GM13976 (cell line): Measurements from ENCODE around the gene MSI2.

Source experiments
- DNase-seq: peaks from one replicate; pipeline ENCODE4 v3.0.0; 2012; ENCODE audit warnings: low spot score
- in situ Hi-C: fragments of 300-500 bp; cut with MboI; formaldehyde crosslinking; loops from one replicate; pipeline ENCODE4 v1.12.0; 2022; ENCODE audit warnings: low sequenced_read_pairs, mixed read lengths, inconsistent platforms; ENCODE audit not compliant: unreplicated experiment
- TF ChIP-seq, protein P1 (sequence below): IDR thresholded peaks from 2 replicates; pipeline ENCODE4 v1.5.1; 2012; ENCODE audit warnings: borderline replicate concordance, mild to moderate bottlenecking; ENCODE audit not compliant: insufficient read depth; ENCODE audit errors: extremely low read depth, missing control alignments, control extremely low read depth

MSI2 gene

DNA sequence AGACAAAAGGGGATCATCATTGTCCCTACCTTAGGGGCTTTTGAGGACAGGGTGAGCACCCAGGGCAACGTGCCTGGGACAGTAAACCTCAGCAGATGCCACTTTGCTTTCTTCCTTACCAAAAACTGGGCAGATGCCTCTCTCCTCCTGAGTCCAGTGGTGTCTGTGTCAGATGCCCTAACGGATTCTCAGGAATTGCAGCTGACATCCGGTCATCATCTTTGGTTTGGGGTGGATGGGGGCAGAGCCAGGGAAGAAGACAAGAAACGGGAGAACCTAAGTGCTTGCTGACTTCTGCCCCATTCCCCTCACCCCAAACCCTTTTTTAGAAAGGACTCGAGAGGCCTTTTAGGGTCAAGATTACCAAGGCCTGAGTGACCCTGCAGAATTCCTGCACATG lies 187.5 kb downstream of the MSI2 start:
- TF ChIP-seq, protein P1, sequence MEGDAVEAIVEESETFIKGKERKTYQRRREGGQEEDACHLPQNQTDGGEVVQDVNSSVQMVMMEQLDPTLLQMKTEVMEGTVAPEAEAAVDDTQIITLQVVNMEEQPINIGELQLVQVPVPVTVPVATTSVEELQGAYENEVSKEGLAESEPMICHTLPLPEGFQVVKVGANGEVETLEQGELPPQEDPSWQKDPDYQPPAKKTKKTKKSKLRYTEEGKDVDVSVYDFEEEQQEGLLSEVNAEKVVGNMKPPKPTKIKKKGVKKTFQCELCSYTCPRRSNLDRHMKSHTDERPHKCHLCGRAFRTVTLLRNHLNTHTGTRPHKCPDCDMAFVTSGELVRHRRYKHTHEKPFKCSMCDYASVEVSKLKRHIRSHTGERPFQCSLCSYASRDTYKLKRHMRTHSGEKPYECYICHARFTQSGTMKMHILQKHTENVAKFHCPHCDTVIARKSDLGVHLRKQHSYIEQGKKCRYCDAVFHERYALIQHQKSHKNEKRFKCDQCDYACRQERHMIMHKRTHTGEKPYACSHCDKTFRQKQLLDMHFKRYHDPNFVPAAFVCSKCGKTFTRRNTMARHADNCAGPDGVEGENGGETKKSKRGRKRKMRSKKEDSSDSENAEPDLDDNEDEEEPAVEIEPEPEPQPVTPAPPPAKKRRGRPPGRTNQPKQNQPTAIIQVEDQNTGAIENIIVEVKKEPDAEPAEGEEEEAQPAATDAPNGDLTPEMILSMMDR = no peak
- DNase-seq = no peak
- in situ Hi-C loops = no loop called here

DNA sequence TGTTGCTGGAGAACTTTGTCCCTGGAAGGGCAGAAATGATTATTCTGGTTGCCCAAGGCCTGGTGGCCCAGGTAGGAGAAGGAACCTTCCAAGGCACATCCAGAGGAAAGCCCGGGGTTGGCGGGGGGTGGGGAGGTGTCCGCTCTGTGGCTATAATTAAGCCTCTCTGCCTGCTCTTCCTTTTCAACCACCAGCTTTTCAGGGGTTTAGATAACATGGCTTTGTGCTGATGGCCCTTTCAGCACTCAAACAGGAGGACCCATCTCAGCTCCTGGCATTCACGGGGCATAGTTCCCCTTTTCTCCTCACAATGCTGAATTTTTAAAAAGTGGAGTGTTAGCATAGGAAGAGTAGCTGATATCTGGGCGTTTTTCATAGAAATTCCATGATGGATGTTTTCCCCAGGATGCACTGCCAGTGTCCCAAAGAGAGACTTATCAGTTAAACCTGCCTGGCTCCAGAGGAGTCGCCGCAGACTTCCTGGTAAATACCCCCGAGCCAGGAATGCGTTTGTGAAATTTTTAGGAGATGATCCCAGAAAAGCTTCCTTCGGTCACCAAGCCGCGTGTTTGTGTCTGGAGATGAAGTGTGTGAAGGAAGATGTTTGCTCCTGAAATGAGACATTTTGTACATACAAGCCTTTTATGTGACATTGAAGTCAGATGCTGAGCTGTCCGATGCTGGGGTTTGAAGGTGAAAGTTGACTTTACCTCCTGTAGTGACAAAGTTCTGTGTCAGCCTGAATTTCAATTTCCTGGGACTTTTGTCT lies 188.5 kb downstream of the MSI2 start:
- TF ChIP-seq, protein P1 = no peak
- in situ Hi-C loops = no loop called here
- DNase-seq = no peak

DNA sequence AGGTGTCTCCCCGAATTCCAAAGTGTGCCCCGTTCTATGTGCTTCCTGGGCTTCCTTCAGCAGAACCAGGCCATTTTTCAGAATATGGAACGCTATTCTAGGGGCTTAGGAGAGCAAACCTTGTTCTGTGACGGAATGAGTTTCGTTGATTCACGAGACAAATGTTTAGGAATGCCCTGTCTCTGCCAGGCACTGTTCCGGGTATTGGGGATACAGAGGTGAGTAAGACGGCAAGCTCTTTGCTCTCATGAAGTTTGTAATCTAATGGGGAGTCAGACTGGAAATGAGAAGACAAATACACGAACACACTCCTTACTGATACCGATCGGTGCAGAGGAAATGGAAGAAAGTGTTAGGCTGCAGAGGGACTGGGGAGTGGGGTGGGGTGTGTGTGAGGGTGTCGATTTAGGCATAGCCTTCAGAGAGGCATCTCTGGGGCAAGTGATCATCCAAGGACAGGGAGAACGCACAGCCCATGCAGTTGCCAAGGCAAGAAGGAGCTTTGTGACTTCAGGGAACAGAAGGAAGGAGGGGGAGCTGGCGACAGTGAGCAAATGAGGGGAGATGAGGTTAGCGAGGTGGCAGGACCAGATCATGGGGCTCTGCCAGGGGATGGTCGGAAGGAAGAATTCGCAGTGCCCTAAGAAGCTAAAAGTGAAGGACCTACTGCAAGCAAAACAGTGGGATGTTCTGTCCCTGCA lies 189.6 kb downstream of the MSI2 start:
- DNase-seq = no peak
- in situ Hi-C loops = no loop called here
- TF ChIP-seq, protein P1 = no peak

DNA sequence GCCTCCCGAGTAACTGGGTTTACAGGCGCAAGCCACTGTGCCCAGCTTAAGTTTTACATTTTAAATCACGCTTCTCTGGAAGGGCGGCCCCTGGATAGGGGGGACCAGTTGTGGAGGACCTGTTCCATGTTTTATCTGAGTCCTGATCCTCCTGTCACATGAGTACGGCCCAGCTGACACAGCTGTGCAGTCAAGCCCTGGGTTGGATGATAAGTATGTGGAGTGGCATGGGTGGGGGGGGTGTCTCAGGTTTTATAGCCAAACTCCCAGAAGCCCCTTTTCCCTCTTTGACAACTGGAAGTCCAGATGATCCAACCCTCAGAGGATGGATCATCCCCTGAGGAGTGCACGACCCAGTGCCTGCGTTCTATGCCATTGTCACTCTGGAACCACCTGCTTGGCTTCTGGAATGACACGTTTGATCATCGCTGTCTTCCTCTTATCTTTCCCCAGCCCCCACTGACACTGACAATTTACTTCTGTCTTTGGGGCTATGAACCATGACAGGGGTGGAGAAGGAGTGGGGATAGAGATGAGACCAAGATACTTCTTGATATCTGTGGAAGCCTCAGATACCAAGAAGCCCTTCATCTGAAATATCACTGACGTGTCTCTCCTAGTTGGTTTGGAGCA lies 191.2 kb downstream of the MSI2 start:
- TF ChIP-seq, protein P1 = no peak
- DNase-seq = no peak
- in situ Hi-C loops = no loop called here

DNA sequence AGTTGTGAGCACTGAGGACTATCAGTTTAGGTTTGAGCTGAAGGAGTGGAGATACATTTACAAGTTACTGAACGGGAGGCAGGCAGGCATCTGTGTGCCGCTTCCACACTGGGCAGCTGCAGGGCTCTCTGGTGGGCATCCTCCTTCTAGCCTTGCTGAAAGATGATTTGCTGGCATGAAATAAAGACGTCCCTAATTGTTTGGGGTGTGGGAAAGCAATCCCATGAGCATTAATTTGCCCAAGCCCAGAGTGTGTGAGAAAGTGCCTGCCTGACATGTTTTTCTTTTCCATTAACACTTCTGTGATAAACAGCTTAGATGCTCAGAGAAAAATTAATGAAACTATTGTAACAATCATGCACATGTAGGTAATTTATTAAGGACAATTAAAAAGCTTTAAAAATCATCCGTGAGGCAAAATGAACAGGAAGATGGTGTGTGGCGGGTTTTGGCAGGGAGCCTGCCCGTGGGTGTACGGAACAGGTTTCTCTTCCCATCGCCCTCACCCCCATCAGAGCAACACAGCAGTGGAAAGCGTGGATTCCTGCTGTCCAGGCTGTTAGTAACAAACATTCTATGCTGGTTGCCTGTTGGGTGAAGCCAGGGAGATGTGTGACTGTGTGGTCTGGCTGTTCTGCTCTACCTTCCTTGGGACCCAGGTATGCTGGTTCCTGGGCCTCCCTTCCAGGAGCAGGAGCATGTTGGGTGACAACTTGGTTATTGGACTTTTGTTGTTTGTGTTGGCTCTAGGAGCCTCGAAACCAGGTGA lies 191.9 kb downstream of the MSI2 start:
- in situ Hi-C loops = no loop called here
- no peak for DNase-seq
- TF ChIP-seq, protein P1 = no peak

DNA sequence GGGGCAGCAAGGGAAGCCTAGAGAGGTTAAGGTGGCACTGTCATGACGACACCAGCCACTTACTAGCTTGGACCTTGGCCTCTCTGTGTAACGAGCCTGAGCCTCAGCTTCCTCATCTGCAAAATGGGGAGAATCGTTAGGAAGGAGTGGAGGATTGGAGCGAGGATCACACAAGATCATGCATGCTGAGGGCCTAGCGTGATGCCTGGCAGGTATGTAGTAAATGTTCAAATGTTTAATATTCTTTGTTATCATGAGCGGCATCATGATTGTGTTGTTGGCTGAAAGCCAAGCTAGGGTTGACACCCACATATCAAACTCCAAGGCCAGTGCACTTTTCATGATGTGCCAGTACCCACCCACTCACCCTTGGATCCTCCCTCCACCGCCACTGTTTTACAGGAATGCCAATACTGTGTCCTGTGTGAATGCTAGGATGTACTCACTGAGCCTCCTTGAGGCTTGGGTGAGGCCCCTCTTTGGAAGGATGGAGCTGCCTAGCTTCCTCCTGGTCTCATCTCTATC lies 192.5 kb downstream of the MSI2 start:
- in situ Hi-C loops = no loop called here
- TF ChIP-seq, protein P1 = no peak
- DNase-seq = no peak
